ENCODE data around the gene ITPKB.

ITPKB gene

DNA sequence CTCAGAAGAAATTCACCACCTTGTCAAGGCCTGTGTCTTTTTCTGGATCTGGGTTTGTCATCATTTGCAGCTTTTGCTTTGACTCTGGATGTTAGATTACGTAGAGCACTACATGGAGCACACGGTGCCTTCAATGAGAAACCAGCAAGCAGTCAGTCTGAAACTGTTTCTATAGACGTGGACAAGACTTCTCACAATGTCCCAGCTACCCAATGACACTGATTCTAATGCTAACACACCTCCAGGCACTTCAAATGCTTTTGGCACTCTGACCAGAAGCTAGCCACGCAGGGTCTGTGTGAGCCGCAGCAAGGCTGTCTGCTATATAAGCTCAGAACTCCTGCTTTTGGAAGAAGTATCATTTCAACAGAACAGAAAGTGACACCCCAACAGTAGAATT is 38.2 kb downstream of the ITPKB start:
- 88% methylated on average over 5 of the region's 5 CpGs for WGBS

DNA sequence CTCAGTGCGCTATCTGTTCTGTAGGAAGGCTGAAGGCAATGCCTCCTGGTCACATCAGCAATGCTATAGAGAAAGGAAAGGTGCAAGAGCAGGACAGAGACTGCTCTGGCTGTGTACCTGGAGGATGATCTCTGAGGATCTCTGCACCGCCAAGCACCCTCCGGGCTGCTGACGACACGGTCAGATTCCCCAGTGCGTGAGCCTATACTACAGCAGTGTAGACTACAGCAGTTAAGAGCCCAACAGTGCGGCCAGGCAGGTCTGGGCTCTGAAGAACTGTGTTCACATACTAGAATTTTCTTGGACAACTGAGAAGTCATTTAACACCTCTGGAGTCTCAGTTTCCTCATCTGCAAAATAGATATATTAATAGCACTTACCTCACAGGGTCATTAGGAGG is 39.9 kb downstream of the ITPKB start:
- Histone ChIP-seq H3K36me3 (ENCODE audit: insufficient read depth, low read length) (no peaks in the 10 kb centered on the region), H3K4me1 (ENCODE audit: insufficient read depth, low read length) (peaks cover 11% of the 10 kb centered on the region), H3K4me3 (ENCODE audit: low read length) (no peak overlapping the region), H3K9ac (ENCODE audit: low read depth, low read length) (no peak overlapping the region), H3K9me3 (ENCODE audit: insufficient read depth, low read depth, low read length) (no peaks in the 10 kb centered on the region), H3K27me3 (ENCODE audit: insufficient read depth, low read length) (no peaks in the 10 kb centered on the region), H3K27ac (ENCODE audit: low read depth, low read length) (no peak overlapping the region)
- WGBS = 93% methylated on average over 7 of the region's 7 CpGs

More for the DNA sequence above, 38.2 kb downstream of the ITPKB start:
- Histone ChIP-seq H3K4me1 (ENCODE audit: insufficient read depth, low read length) (peaks cover 11% of the 10 kb centered on the region), H3K27ac (ENCODE audit: low read depth, low read length) (no peak overlapping the region), H3K27me3 (ENCODE audit: insufficient read depth, low read length) (no peaks in the 10 kb centered on the region), H3K36me3 (ENCODE audit: insufficient read depth, low read length) (no peaks in the 10 kb centered on the region), H3K9ac (ENCODE audit: low read depth, low read length) (no peak overlapping the region), H3K4me3 (ENCODE audit: low read length) (no peak overlapping the region), H3K9me3 (ENCODE audit: insufficient read depth, low read depth, low read length) (no peaks in the 10 kb centered on the region)

DNA sequence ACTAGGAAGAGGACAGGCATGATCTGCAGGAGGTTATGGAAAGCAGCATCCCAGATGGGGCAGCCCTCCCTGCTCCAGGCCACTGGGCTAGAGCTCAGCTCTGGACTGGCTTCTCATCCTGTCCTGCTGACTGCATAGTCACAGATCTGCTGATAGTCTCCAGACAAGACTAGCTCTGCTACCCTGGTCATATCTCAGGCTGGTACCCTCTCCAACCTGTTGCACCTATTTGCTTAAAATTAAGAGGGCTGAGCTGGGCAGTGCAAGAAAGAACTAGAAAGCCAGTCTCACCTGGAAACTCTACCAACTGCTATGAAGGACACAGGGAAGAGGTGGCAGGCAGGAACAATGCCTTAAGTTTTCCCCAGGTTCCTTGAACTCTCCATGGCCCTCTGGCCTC is 40.4 kb downstream of the ITPKB start:
- Histone ChIP-seq H3K9ac (ENCODE audit: low read depth, low read length) (no peak overlapping the region), H3K9me3 (ENCODE audit: insufficient read depth, low read depth, low read length) (no peaks in the 10 kb centered on the region), H3K27me3 (ENCODE audit: insufficient read depth, low read length) (no peaks in the 10 kb centered on the region), H3K36me3 (ENCODE audit: insufficient read depth, low read length) (no peaks in the 10 kb centered on the region), H3K27ac (ENCODE audit: low read depth, low read length) (no peak overlapping the region), H3K4me3 (ENCODE audit: low read length) (no peak overlapping the region), H3K4me1 (ENCODE audit: insufficient read depth, low read length) (peaks cover 9% of the 10 kb centered on the region)

DNA sequence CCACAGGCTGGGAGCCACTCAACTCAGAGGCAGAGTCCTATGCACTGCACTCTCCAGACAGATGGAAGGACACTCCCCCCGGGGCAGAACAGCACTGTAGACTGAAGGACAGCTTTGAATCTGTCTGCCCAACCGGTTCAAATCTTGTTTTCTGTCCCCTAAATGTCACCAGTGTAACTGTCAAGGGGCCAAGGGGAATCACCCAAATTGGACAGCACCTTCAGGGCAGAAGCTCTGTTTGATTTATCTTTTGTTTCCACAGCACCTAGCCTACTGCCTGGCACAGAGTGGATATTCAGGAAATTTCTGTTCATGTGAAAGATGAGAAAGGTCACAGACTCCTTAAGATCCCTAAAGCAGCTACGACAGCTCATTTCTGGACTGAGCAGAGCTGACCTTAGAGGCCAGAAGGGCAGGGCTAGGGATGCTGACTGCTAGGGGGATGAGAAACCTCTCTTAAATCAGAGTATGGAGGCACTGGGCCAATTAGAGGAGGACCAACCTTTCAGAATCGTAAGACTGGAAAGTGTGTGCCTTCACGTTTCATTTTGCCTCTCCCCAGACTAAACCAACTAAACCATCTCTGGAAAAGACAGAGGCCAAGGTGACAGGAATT is 41.0 kb downstream of the ITPKB start:
- no peak overlapping the region for H3K27ac ChIP-seq (ENCODE audit: low read depth, low read length)
- H3K36me3 ChIP-seq (ENCODE audit: insufficient read depth, low read length) = no peaks in the 10 kb centered on the region
- H3K9ac ChIP-seq (ENCODE audit: low read depth, low read length) = no peak overlapping the region
- H3K27me3 ChIP-seq (ENCODE audit: insufficient read depth, low read length) = no peaks in the 10 kb centered on the region
- peaks cover 8% of the 10 kb centered on the region for H3K4me1 ChIP-seq (ENCODE audit: insufficient read depth, low read length)
- H3K4me3 ChIP-seq (ENCODE audit: low read length) = no peak overlapping the region
- 89% methylated on average over 5 of the region's 5 CpGs for WGBS
- H3K9me3 ChIP-seq (ENCODE audit: insufficient read depth, low read depth, low read length) = no peaks in the 10 kb centered on the region

DNA sequence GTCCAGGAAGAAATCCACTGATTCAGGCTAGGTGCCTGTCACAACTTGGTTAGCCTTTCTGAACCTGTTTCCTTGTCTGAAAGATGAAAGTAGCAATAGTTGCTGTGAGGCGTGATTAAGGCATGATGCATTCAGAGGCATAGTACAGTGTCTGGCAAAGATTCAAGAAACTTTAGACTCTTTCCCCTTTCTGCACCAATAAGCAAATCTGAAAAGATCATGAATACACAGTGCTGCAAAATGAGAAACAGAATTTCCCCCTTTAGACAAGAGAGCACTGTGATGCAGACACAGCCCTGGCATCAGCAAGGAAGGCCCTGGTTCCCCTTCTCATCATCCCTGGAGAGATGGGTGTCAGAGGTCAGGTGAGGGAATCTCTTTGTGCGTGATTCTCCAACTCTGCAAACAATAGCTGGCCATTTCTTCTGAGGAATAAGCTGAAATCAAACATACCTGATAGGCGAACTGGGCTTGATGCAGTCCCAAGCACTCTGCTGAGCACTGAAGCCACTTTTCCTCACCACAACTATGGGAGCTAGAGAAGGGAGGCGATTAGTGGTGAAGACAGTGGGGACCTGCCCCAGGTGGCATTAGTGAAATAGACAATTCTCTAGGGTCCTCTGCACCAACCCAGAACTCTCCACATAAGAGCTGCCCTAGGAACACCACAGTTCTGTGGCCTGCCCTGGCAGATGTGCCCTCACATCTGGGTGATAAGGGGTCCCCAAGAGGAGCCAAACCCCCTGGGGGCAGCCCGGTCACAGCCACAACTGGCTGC is 41.7 kb downstream of the ITPKB start:
- H3K9ac ChIP-seq (ENCODE audit: low read depth, low read length) = no peak overlapping the region
- 91% methylated on average over 5 of the region's 5 CpGs for WGBS
- peaks cover 1% of the 10 kb centered on the region; the same call in 1 of the 2 replicates for H3K4me1 ChIP-seq (ENCODE audit: insufficient read depth, low read length)
- H3K27ac ChIP-seq (ENCODE audit: low read depth, low read length) = no peak overlapping the region
- no peaks in the 10 kb centered on the region for H3K36me3 ChIP-seq (ENCODE audit: insufficient read depth, low read length)
- no peaks in the 10 kb centered on the region for H3K27me3 ChIP-seq (ENCODE audit: insufficient read depth, low read length)
- no peaks in the 10 kb centered on the region for H3K9me3 ChIP-seq (ENCODE audit: insufficient read depth, low read depth, low read length)
- no peak overlapping the region for H3K4me3 ChIP-seq (ENCODE audit: low read length)

DNA sequence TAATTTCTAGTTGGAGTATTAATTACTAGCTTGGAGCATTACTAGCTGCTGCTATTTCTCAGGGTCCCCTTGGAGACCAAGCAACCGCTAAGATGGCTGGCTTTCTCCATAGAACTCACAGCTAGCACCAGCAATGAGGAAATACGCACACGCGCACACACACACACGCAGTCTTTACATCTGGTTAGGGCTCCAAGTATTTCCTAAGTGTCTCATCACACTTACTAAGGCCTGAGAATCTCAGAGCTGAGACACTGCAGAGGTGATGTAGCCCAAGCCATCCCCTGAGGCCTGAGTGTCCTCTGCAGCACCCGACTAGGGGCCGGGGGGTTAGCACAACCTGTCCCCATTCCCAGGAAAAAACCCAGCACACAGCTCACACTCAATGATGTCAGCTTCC is 42.5 kb downstream of the ITPKB start:
- Histone ChIP-seq H3K27me3 (ENCODE audit: insufficient read depth, low read length) (no peaks in the 10 kb centered on the region), H3K4me1 (ENCODE audit: insufficient read depth, low read length) (peaks cover 1% of the 10 kb centered on the region; the same call in 1 of the 2 replicates), H3K36me3 (ENCODE audit: insufficient read depth, low read length) (no peaks in the 10 kb centered on the region), H3K4me3 (ENCODE audit: low read length) (no peak overlapping the region), H3K9me3 (ENCODE audit: insufficient read depth, low read depth, low read length) (no peaks in the 10 kb centered on the region), H3K9ac (ENCODE audit: low read depth, low read length) (no peak overlapping the region), H3K27ac (ENCODE audit: low read depth, low read length) (no peak overlapping the region)
- 95% methylated on average over 7 of the region's 7 CpGs for WGBS

DNA sequence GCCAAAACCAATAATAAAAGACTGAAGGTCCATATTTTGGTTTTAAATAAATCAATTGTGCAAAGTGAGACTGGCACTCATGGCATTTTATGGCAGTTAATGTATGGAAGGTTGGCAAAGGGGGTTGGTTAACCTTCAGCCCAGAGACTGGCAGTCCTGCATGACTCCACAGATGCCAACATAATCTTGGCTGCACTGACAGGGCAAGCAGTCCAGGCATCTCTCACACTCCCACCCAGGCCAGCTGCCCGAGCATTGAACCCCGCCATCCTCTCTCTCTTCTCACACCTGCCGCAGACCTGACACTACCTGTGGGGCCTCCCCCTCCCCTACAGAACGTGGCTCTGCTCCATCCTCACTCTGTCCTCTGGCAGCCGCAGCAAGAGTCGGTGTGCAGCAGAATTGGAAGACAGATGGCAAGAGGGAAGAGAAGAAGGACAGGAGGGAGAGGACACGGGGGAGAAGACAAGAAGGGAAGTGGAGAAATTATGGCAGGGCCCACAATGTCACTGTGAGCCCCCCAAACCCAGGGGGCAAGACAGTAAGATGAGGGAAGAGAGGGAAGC is 43.7 kb downstream of the ITPKB start:
- Histone ChIP-seq H3K4me1 (ENCODE audit: insufficient read depth, low read length) (0 out of 2 replicates have a peak, but pooled peaks cover 5% of the 10 kb centered on the region), H3K9ac (ENCODE audit: low read depth, low read length) (no peak overlapping the region), H3K36me3 (ENCODE audit: insufficient read depth, low read length) (no peaks in the 10 kb centered on the region), H3K9me3 (ENCODE audit: insufficient read depth, low read depth, low read length) (no peaks in the 10 kb centered on the region), H3K4me3 (ENCODE audit: low read length) (no peak overlapping the region), H3K27me3 (ENCODE audit: insufficient read depth, low read length) (no peaks in the 10 kb centered on the region), H3K27ac (ENCODE audit: low read depth, low read length) (no peak overlapping the region)
- 91% methylated on average over 7 of the region's 7 CpGs for WGBS

DNA sequence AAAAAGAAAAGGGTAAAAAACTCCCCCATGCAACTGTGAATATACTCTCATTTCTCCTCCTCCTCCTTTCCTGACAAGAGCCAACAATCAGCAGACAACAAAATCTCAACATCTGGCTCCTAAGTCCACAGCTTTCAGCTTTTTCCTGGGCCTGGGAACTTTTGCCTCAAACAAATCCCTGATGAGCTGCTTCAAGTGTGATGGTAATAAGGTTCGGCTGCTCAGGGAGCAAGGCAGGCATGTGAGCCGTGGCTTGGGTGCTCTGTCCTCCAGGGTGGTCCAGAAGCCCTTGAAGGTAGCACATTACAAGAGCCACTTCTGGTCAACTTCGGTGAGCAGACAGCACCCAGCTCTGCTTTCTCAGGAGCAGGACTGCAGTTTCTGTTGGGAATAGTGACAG is 46.3 kb downstream of the ITPKB start:
- Histone ChIP-seq H3K36me3 (ENCODE audit: insufficient read depth, low read length) (no peaks in the 10 kb centered on the region), H3K9me3 (ENCODE audit: insufficient read depth, low read depth, low read length) (no peaks in the 10 kb centered on the region), H3K27me3 (ENCODE audit: insufficient read depth, low read length) (no peaks in the 10 kb centered on the region), H3K27ac (ENCODE audit: low read depth, low read length) (no peak overlapping the region), H3K4me3 (ENCODE audit: low read length) (no peak overlapping the region), H3K4me1 (ENCODE audit: insufficient read depth, low read length) (peaks cover 7% of the 10 kb centered on the region; the same call in 1 of the 2 replicates), H3K9ac (ENCODE audit: low read depth, low read length) (no peak overlapping the region)
- 87% methylated on average over 3 of the region's 3 CpGs for WGBS

DNA sequence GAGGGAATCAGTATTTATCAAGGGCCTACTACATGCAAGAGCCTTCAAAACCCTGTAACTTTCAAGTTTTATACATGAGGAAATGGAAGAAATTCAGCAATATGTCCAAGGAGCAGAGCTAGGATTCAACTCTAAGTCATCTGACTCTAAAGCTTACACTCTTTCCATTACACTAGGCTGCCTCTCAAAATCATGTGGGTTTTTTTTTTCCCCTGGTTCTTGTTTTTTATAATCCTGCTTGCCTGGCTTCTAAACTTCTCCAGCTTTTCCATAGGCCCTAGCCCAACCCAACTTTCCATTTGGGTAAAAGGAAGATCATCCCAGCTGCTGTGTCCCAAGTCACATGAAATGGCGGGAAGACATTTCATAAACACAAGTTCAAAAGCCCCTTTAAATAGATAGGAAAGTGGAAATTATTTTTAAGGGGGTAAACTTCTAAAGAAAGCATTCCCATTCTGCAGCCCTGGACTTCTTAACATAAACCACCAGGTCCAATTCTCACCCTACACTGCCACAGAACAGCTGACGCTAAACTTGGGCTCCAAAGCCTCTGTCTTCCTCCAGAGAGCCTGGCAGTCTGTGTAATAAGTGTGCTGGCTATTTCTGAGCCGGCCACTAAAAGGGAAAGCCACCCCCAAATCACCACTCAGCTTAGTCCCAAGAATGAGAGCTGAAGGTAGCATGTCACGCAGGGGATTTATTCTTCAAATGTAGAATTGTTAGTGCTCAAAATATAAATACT is 46.9 kb downstream of the ITPKB start:
- Histone ChIP-seq H3K4me3 (ENCODE audit: low read length) (no peak overlapping the region), H3K27ac (ENCODE audit: low read depth, low read length) (no peak overlapping the region), H3K36me3 (ENCODE audit: insufficient read depth, low read length) (no peaks in the 10 kb centered on the region), H3K27me3 (ENCODE audit: insufficient read depth, low read length) (no peaks in the 10 kb centered on the region), H3K9ac (ENCODE audit: low read depth, low read length) (no peak overlapping the region), H3K4me1 (ENCODE audit: insufficient read depth, low read length) (peaks cover 12% of the 10 kb centered on the region; the same call in 1 of the 2 replicates), H3K9me3 (ENCODE audit: insufficient read depth, low read depth, low read length) (no peaks in the 10 kb centered on the region)
- 90% methylated on average over 2 of the region's 4 CpGs for WGBS

DNA sequence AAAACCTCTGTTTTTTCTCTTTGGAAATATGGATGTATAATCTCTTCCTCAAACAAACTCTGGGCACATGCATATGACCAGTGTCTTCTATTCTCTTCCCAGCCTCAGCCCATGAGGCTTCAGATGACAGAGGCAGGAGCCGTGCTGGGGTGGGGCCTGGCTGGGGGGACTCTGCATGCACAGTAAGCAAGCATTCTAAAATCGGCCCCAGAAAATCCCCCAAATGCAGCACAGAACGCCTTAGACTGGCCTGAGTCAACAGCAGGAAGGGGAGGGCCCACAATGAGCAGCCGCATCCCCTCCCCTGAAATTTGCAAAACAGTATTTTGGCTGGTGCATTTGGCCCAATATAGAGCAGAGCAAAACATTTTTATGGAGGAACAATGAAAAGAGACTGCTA is 47.8 kb downstream of the ITPKB start:
- H3K9me3 ChIP-seq (ENCODE audit: insufficient read depth, low read depth, low read length) = no peaks in the 10 kb centered on the region
- no peak overlapping the region for H3K4me3 ChIP-seq (ENCODE audit: low read length)
- no peak overlapping the region for H3K9ac ChIP-seq (ENCODE audit: low read depth, low read length)
- no peaks in the 10 kb centered on the region for H3K36me3 ChIP-seq (ENCODE audit: insufficient read depth, low read length)
- H3K27me3 ChIP-seq (ENCODE audit: insufficient read depth, low read length) = no peaks in the 10 kb centered on the region
- WGBS = 65% methylated on average over 4 of the region's 4 CpGs
- no peak overlapping the region for H3K27ac ChIP-seq (ENCODE audit: low read depth, low read length)
- H3K4me1 ChIP-seq (ENCODE audit: insufficient read depth, low read length) = peaks cover 12% of the 10 kb centered on the region; the same call in 1 of the 2 replicates

DNA sequence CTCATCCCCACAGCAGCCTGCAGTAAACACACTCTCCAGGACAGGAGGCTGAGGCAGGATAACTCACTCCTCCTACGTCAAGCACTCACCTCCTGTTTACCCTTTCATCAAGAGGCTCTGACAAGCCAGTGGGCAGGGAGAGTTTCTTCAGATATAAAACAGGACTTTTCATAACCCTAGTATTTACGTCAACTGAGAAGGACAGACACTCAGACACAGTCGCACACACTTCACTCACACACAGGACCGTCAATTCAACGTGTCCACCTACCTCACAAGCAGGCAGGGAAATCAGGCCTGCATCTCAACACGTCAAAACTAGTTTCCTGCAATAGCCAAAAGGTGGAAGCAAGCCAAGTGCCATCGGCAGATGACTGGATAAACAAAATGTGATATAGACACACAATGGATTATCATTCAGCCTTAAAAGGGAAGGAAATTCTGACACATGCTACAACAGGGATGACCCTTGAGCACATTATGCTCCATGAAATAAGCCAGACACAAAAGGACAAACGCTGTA is 48.6 kb downstream of the ITPKB start:
- no peaks in the 10 kb centered on the region for H3K27me3 ChIP-seq (ENCODE audit: insufficient read depth, low read length)
- H3K27ac ChIP-seq (ENCODE audit: low read depth, low read length) = no peak overlapping the region
- H3K9me3 ChIP-seq (ENCODE audit: insufficient read depth, low read depth, low read length) = no peaks in the 10 kb centered on the region
- peaks cover 12% of the 10 kb centered on the region; the same call in 1 of the 2 replicates for H3K4me1 ChIP-seq (ENCODE audit: insufficient read depth, low read length)
- H3K9ac ChIP-seq (ENCODE audit: low read depth, low read length) = no peak overlapping the region
- no peaks in the 10 kb centered on the region for H3K36me3 ChIP-seq (ENCODE audit: insufficient read depth, low read length)
- WGBS = 90% methylated on average over 8 of the region's 8 CpGs
- no peak overlapping the region for H3K4me3 ChIP-seq (ENCODE audit: low read length)
